ENCODE measurements around the gene SOX11.

- TF ChIP-seq CTCF (IDR thresholded peaks at IDR 0.05) (no peak), POLR2A (IDR thresholded peaks at IDR 0.05) (no peak)
Measured at GRCh38 chr2:5710615-5711014, 18.4 kb downstream of the SOX11 start.

All from thyroid gland (tissue), 4 donors.